HepG2 (cell line): Measurements from ENCODE around the gene TRPV2. TPM values are rescaled to one million over a fixed set of nuclear protein-coding genes. Genes with fewer than 3 reads are reported as not detected.

ENCODE experiments used
- BCL6 ChIP-seq: IDR thresholded peaks from 2 replicates; pipeline ENCODE4 v1.6.1; 2016; ENCODE audit warnings: missing genetic modification reagents, missing compliant biosample characterization
- ELF3 ChIP-seq: IDR thresholded peaks from 2 replicates; pipeline ENCODE4 v1.6.1; 2016; ENCODE audit warnings: missing genetic modification reagents, missing compliant biosample characterization
- GFI1 ChIP-seq: sonication (generic); formaldehyde crosslinking; IDR thresholded peaks from 2 replicates; pipeline ENCODE4 v1.5.0; 2020; ENCODE audit warnings: missing genetic modification reagents, mild to moderate bottlenecking, borderline replicate concordance
- HOXA5 ChIP-seq: sonication (generic); formaldehyde crosslinking; IDR thresholded peaks from 2 replicates; pipeline ENCODE4 v1.4.0; 2020; ENCODE audit warnings: missing genetic modification reagents
- MTA1 ChIP-seq: sonication (generic); formaldehyde crosslinking; IDR thresholded peaks from 2 replicates; pipeline ENCODE4 v1.4.0; 2020; ENCODE audit warnings: missing genetic modification reagents, mild to moderate bottlenecking, borderline replicate concordance
- NFIC ChIP-seq: IDR thresholded peaks from 2 replicates; pipeline ENCODE4 v1.6.1; 2012; ENCODE audit warnings: mild to moderate bottlenecking, low read length, inconsistent platforms
- SAFB2 ChIP-seq: sonication (generic); formaldehyde crosslinking; IDR thresholded peaks from 2 replicates; pipeline ENCODE4 v1.5.1; 2020; ENCODE audit warnings: missing genetic modification reagents, low read depth, mild to moderate bottlenecking, borderline replicate concordance
- SNAPC2 ChIP-seq: sonication (generic); formaldehyde crosslinking; IDR thresholded peaks from 2 replicates; pipeline ENCODE4 v1.8.1; 2022; ENCODE audit warnings: mild to moderate bottlenecking, missing genetic modification reagents
- SRSF4 ChIP-seq: fragments of 200-400 bp; formaldehyde crosslinking; IDR thresholded peaks from one replicate; pipeline ENCODE4 v1.6.1; 2018; ENCODE audit warnings: mild to moderate bottlenecking, low read depth, low read length, moderate library complexity; ENCODE audit not compliant: poor library complexity, severe bottlenecking
- THAP11 ChIP-seq: IDR thresholded peaks from 2 replicates; pipeline ENCODE4 v1.6.1; 2016; ENCODE audit warnings: missing biosample characterization, missing genetic modification reagents
- TSC22D2 ChIP-seq: sonication (generic); formaldehyde crosslinking; IDR thresholded peaks from 2 replicates; pipeline ENCODE4 v1.5.1; 2020; ENCODE audit warnings: missing genetic modification reagents, mild to moderate bottlenecking, borderline replicate concordance
- ZFP1 ChIP-seq: IDR thresholded peaks from 2 replicates; pipeline ENCODE4 v1.6.1; 2016
- ZFP62 ChIP-seq: sonication (generic); formaldehyde crosslinking; IDR thresholded peaks from 2 replicates; pipeline ENCODE4 v1.4.0; 2020; ENCODE audit warnings: missing genetic modification reagents
- ZNF263 ChIP-seq: sonication (generic); formaldehyde crosslinking; IDR thresholded peaks from 2 replicates; pipeline ENCODE4 v1.4.0; 2020; ENCODE audit warnings: missing genetic modification reagents
- ZNF558 ChIP-seq: sonication (generic); formaldehyde crosslinking; IDR thresholded peaks from 2 replicates; pipeline ENCODE4 v1.9.0; 2022; ENCODE audit warnings: mild to moderate bottlenecking, missing genetic modification reagents, borderline replicate concordance
- ZSCAN22 ChIP-seq: sonication (generic); formaldehyde crosslinking; IDR thresholded peaks from 2 replicates; pipeline ENCODE4 v1.4.0; 2020; ENCODE audit warnings: mild to moderate bottlenecking, missing genetic modification reagents
- ZSCAN25 ChIP-seq: sonication (generic); formaldehyde crosslinking; IDR thresholded peaks from 2 replicates; pipeline ENCODE4 v1.8.0; 2022; ENCODE audit warnings: mild to moderate bottlenecking, missing genetic modification reagents
- polyA plus RNA-seq, 8 experiments: library from polyadenylated mRNA; depleted of rRNA in 3 of 8; stranded (reverse) in 7 of 8; unstranded in 1 of 8; fragments of >200 nt; fragmentation: Illumina TruSeq in 4 of 8; extraction: Trizol in 4 of 8; gene quantifications; 2 replicates each; pipeline versions ENCODE4 v1.2.1 to v1.2.3, GENCODE V29; 2011 to 2016; ENCODE audit warnings: low read depth in 4 of 8, missing spikeins in 1 of 8, mixed read lengths in 1 of 8; ENCODE audit not compliant: insufficient read depth in 1 of 8
- total RNA-seq, 5 experiments: library from RNA; depleted of rRNA; stranded (reverse); fragments of >200 nt; fragmentation: Illumina TruSeq; extraction: Trizol; gene quantifications; 2 replicates each; pipeline ENCODE4 v1.2.3, GENCODE V29; 2016; ENCODE audit warnings: low read depth in 1 of 5
- TF ChIP-seq, protein P1 (sequence below): sonication (generic); formaldehyde crosslinking; IDR thresholded peaks from 2 replicates; pipeline ENCODE4 v1.8.0; 2022; ENCODE audit warnings: missing genetic modification reagents, mild to moderate bottlenecking, borderline replicate concordance
- TF ChIP-seq, protein P2 (sequence below): sonication (generic); formaldehyde crosslinking; IDR thresholded peaks from 2 replicates; pipeline ENCODE4 v1.4.0; 2020; ENCODE audit warnings: missing genetic modification reagents
- TF ChIP-seq, protein P3 (sequence below): sonication (generic); formaldehyde crosslinking; IDR thresholded peaks from 2 replicates; pipeline ENCODE4 v1.4.0; 2020; ENCODE audit warnings: missing genetic modification reagents, borderline replicate concordance
- TF ChIP-seq, protein P4 (sequence below): sonication (generic); formaldehyde crosslinking; IDR thresholded peaks from 2 replicates; pipeline ENCODE4 v1.4.0; 2020; ENCODE audit warnings: missing genetic modification reagents

Gene TRPV2
- total and polyA plus RNA-seq, 2 of the 13 experiments (the other 11 are each of a cell fraction or from before 2014, with no cell fraction given): 13.6 to 21.3 TPM

DNA sequence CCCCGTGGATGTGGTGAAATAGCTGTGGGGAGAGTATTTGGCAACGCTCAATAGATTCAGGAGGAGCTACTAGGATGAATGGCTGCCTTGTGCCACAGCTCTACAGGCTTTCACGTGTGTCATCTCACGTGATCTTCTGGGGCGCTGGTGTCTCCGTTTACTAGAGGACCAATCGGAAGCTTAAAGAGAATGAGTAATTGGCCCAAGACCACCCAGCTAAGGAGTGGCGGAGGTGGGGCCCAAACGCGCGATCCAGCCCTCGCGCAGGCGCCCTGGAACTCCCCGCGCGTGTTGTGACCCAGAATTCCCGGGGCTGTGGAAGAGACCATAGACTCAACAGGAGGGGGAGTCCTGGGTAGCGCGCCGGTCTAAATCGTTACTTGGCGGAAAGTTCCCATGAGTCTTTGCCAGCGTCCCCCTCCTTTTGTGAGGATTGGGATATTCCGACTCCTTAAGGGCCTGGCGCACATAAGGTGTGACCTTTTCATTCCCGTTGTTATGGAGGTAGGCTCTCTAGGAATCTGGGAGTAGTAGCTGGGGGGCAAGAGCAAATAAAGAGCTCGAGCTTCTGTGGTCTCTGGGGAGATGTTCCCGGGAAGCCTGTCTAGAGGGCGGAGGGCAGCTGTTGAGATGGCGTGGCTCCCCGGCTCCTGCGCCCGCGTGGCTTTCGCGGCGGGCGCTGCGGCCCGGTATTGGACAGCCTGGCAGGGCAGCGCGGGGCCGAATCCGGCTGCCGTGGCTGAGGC is 23.4 kb downstream of the TRPV2 start (continued):
- peak; percentile 75; the same call in 1 of the 2 replicates for TF ChIP-seq GFI1 (CRISPR knock-in tag)
- peak; percentile 12; the same call in 1 of the 2 replicates for TF ChIP-seq ELF3 (CRISPR knock-in tag)
- TF ChIP-seq TSC22D2: no peak
- TF ChIP-seq MTA1 (CRISPR knock-in tag): no peak; the same call in 1 of the 2 replicates
- peak; percentile 87 for TF ChIP-seq THAP11 (CRISPR knock-in tag)
- TF ChIP-seq, protein P1, sequence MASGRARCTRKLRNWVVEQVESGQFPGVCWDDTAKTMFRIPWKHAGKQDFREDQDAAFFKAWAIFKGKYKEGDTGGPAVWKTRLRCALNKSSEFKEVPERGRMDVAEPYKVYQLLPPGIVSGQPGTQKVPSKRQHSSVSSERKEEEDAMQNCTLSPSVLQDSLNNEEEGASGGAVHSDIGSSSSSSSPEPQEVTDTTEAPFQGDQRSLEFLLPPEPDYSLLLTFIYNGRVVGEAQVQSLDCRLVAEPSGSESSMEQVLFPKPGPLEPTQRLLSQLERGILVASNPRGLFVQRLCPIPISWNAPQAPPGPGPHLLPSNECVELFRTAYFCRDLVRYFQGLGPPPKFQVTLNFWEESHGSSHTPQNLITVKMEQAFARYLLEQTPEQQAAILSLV (CRISPR knock-in tag): no peak
- TF ChIP-seq HOXA5: peak; percentile 100
- 0 out of 2 replicates have a peak, but pooled peaks have one; percentile 11 for TF ChIP-seq ZFP62 (CRISPR knock-in tag)
- no peak; the same call in 1 of the 2 replicates for TF ChIP-seq SAFB2
- TF ChIP-seq ZNF263 (CRISPR knock-in tag): no peak
- TF ChIP-seq, protein P2, sequence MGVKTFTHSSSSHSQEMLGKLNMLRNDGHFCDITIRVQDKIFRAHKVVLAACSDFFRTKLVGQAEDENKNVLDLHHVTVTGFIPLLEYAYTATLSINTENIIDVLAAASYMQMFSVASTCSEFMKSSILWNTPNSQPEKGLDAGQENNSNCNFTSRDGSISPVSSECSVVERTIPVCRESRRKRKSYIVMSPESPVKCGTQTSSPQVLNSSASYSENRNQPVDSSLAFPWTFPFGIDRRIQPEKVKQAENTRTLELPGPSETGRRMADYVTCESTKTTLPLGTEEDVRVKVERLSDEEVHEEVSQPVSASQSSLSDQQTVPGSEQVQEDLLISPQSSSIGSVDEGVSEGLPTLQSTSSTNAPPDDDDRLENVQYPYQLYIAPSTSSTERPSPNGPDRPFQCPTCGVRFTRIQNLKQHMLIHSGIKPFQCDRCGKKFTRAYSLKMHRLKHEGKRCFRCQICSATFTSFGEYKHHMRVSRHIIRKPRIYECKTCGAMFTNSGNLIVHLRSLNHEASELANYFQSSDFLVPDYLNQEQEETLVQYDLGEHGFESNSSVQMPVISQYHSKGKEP (CRISPR knock-in tag): no peak
- peak; percentile 6; the same call in 1 of the 2 replicates for TF ChIP-seq ZSCAN22 (CRISPR knock-in tag)
- peak; percentile 90 for TF ChIP-seq BCL6
- TF ChIP-seq ZSCAN25 (CRISPR knock-in tag): no peak; the same call in 1 of the 2 replicates
- TF ChIP-seq, protein P3, sequence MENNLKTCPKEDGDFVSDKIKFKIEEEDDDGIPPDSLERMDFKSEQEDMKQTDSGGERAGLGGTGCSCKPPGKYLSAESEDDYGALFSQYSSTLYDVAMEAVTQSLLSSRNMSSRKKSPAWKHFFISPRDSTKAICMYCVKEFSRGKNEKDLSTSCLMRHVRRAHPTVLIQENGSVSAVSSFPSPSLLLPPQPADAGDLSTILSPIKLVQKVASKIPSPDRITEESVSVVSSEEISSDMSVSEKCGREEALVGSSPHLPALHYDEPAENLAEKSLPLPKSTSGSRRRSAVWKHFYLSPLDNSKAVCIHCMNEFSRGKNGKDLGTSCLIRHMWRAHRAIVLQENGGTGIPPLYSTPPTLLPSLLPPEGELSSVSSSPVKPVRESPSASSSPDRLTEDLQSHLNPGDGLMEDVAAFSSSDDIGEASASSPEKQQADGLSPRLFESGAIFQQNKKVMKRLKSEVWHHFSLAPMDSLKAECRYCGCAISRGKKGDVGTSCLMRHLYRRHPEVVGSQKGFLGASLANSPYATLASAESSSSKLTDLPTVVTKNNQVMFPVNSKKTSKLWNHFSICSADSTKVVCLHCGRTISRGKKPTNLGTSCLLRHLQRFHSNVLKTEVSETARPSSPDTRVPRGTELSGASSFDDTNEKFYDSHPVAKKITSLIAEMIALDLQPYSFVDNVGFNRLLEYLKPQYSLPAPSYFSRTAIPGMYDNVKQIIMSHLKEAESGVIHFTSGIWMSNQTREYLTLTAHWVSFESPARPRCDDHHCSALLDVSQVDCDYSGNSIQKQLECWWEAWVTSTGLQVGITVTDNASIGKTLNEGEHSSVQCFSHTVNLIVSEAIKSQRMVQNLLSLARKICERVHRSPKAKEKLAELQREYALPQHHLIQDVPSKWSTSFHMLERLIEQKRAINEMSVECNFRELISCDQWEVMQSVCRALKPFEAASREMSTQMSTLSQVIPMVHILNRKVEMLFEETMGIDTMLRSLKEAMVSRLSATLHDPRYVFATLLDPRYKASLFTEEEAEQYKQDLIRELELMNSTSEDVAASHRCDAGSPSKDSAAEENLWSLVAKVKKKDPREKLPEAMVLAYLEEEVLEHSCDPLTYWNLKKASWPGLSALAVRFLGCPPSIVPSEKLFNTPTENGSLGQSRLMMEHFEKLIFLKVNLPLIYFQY (CRISPR knock-in tag): no peak
- peak; percentile 34; the same call in 1 of the 2 replicates for TF ChIP-seq ZNF558 (CRISPR knock-in tag)
- TF ChIP-seq NFIC: no peak; the same call in 1 of the 2 replicates
- peak; percentile 69 for TF ChIP-seq SRSF4
- TF ChIP-seq, protein P4, sequence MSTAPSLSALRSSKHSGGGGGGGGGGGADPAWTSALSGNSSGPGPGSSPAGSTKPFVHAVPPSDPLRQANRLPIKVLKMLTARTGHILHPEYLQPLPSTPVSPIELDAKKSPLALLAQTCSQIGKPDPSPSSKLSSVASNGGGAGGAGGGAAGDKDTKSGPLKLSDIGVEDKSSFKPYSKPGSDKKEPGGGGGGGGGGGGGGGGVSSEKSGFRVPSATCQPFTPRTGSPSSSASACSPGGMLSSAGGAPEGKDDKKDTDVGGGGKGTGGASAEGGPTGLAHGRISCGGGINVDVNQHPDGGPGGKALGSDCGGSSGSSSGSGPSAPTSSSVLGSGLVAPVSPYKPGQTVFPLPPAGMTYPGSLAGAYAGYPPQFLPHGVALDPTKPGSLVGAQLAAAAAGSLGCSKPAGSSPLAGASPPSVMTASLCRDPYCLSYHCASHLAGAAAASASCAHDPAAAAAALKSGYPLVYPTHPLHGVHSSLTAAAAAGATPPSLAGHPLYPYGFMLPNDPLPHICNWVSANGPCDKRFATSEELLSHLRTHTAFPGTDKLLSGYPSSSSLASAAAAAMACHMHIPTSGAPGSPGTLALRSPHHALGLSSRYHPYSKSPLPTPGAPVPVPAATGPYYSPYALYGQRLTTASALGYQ (CRISPR knock-in tag): no peak; the same call in none of the 2 replicates
- TF ChIP-seq SNAPC2 (CRISPR knock-in tag): no peak
- TF ChIP-seq ZFP1 (CRISPR knock-in tag): no peak; the same call in 1 of the 2 replicates
